HepG2 (cell line): ENCODE data around the gene MT4. TPM values are rescaled to one million over a fixed set of nuclear protein-coding genes. Genes with fewer than 3 reads are reported as not detected.

Experiments
- CENPX ChIP-seq: sonication (generic); formaldehyde crosslinking; IDR thresholded peaks from 2 replicates; pipeline ENCODE4 v1.9.0; 2021; ENCODE audit warnings: mild to moderate bottlenecking, missing genetic modification reagents, moderate library complexity
- DPF2 ChIP-seq: sonication (generic); formaldehyde crosslinking; IDR thresholded peaks from 2 replicates; pipeline ENCODE4 v1.4.0; 2020; ENCODE audit warnings: mild to moderate bottlenecking, low read depth, missing genetic modification reagents, borderline replicate concordance
- GZF1 ChIP-seq: sonication (generic); formaldehyde crosslinking; IDR thresholded peaks from 2 replicates; pipeline ENCODE4 v1.5.1; 2020; ENCODE audit warnings: mild to moderate bottlenecking, missing genetic modification reagents
- HMG20B ChIP-seq: conservative IDR thresholded peaks from 2 replicates; pipeline ENCODE4 v1.6.1; 2016; ENCODE audit warnings: missing genetic modification reagents, missing compliant biosample characterization
- PAF1 ChIP-seq: IDR thresholded peaks from 2 replicates; pipeline ENCODE4 v1.6.1; 2016; ENCODE audit warnings: missing genetic modification reagents, missing compliant biosample characterization
- REL ChIP-seq: sonication (generic); formaldehyde crosslinking; conservative IDR thresholded peaks from 2 replicates; pipeline ENCODE4 v1.8.0; 2022; ENCODE audit warnings: mild to moderate bottlenecking, missing genetic modification reagents, moderate library complexity
- SPEN ChIP-seq: sonication (generic); formaldehyde crosslinking; IDR thresholded peaks from 2 replicates; pipeline ENCODE4 v1.5.1; 2020; ENCODE audit warnings: low read depth, mild to moderate bottlenecking, missing genetic modification reagents
- YEATS4 ChIP-seq: sonication (generic); formaldehyde crosslinking; IDR thresholded peaks from 2 replicates; pipeline ENCODE4 v1.4.0; 2020; ENCODE audit warnings: missing genetic modification reagents, borderline replicate concordance
- ZC3H13 ChIP-seq: sonication (generic); formaldehyde crosslinking; IDR thresholded peaks from 2 replicates; pipeline ENCODE4 v1.8.1; 2023; ENCODE audit warnings: mild to moderate bottlenecking, missing genetic modification reagents, moderate library complexity
- ZNF260 ChIP-seq: sonication (generic); formaldehyde crosslinking; IDR thresholded peaks from 2 replicates; pipeline ENCODE4 v1.4.0; 2020; ENCODE audit warnings: missing genetic modification reagents, low read depth, mild to moderate bottlenecking, borderline replicate concordance
- ZNF354B ChIP-seq: sonication (generic); formaldehyde crosslinking; IDR thresholded peaks from 2 replicates; pipeline ENCODE4 v1.8.0; 2022; ENCODE audit warnings: mild to moderate bottlenecking, missing genetic modification reagents
- ZNF382 ChIP-seq: sonication (generic); formaldehyde crosslinking; IDR thresholded peaks from 2 replicates; pipeline ENCODE4 v1.5.0; 2020; ENCODE audit warnings: missing genetic modification reagents, mild to moderate bottlenecking, borderline replicate concordance
- ZNF513 ChIP-seq: sonication (generic); formaldehyde crosslinking; conservative IDR thresholded peaks from 2 replicates; pipeline ENCODE4 v1.5.0; 2020; ENCODE audit warnings: missing genetic modification reagents
- ZNF549 ChIP-seq: sonication (generic); formaldehyde crosslinking; IDR thresholded peaks from 2 replicates; pipeline ENCODE4 v1.5.0; 2020; ENCODE audit warnings: missing genetic modification reagents
- ZNF713 ChIP-seq: sonication (generic); formaldehyde crosslinking; IDR thresholded peaks from 2 replicates; pipeline ENCODE4 v1.4.0; 2020; ENCODE audit warnings: mild to moderate bottlenecking, missing genetic modification reagents
- polyA plus RNA-seq, 8 experiments: library from polyadenylated mRNA; depleted of rRNA in 3 of 8; stranded (reverse) in 7 of 8; unstranded in 1 of 8; fragments of >200 nt; fragmentation: Illumina TruSeq in 4 of 8; extraction: Trizol in 4 of 8; gene quantifications; 2 replicates each; pipeline versions ENCODE4 v1.2.1 to v1.2.3, GENCODE V29; 2011 to 2016; ENCODE audit warnings: low read depth in 4 of 8, missing spikeins in 1 of 8, mixed read lengths in 1 of 8; ENCODE audit not compliant: insufficient read depth in 1 of 8
- total RNA-seq, 5 experiments: library from RNA; depleted of rRNA; stranded (reverse); fragments of >200 nt; fragmentation: Illumina TruSeq; extraction: Trizol; gene quantifications; 2 replicates each; pipeline ENCODE4 v1.2.3, GENCODE V29; 2016; ENCODE audit warnings: low read depth in 1 of 5
- TF ChIP-seq, protein P1 (sequence below), 2 experiments: sonication (generic) in 1 of 2; formaldehyde crosslinking in 1 of 2; IDR thresholded peaks; 2 replicates each; pipeline versions ENCODE4 v1.6.1 to v1.9.0; 2014 to 2022; ENCODE audit warnings: antibody characterized with exemption in 1 of 2, borderline replicate concordance in 1 of 2, inconsistent platforms in 1 of 2, low read depth in 1 of 2, missing genetic modification reagents in 1 of 2
- TF ChIP-seq, protein P2 (sequence below): IDR thresholded peaks from 2 replicates; pipeline ENCODE4 v1.6.1; 2012; ENCODE audit warnings: low read length, improper control_type of control experiment

MT4 gene
- total and polyA plus RNA-seq, 2 of the 13 experiments (the other 11 are each of a cell fraction or from before 2014, with no cell fraction given) = not detected

DNA sequence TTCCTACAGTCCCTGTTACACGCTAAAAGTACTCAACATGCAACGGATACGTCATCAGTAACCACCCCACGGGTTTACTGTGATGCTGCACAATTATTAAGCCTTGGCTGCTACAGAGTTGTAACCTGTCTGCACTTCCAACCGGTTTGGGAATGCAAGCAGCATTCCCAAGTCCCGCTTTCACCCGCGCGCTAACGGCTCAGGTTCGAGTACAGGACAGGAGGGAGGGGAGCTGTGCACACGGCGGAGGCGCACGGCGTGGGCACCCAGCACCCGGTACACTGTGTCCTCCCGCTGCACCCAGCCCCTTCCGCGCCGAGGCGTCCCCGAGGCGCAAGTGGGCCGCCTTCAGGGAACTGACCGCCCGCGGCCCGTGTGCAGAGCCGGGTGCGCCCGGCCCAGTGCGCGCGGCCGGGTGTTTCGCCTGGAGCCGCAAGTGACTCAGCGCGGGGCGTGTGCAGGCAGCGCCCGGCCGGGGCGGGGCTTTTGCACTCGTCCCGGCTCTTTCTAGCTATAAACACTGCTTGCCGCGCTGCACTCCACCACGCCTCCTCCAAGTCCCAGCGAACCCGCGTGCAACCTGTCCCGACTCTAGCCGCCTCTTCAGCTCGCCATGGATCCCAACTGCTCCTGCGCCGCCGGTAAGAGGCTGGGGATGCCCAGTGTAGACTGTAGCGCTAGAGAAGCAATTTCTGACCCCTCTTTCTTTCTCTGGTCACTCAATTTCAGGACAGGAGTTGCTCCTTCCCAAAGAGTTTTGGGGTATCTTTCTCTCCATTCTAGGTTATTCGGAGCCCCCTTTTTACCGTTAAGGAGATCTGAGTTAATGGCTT lies 43.4 kb downstream of the MT4 start, which contains the start of gene MT2A (continued):
- peak; percentile 87 for TF ChIP-seq ZC3H13 (CRISPR knock-in tag)
- 0 out of 2 replicates have a peak, but pooled peaks have one; percentile 17 for TF ChIP-seq DPF2 (CRISPR knock-in tag)
- peak; percentile 53; the same call in 1 of the 2 replicates for TF ChIP-seq GZF1 (CRISPR knock-in tag)
- TF ChIP-seq, protein P1, sequence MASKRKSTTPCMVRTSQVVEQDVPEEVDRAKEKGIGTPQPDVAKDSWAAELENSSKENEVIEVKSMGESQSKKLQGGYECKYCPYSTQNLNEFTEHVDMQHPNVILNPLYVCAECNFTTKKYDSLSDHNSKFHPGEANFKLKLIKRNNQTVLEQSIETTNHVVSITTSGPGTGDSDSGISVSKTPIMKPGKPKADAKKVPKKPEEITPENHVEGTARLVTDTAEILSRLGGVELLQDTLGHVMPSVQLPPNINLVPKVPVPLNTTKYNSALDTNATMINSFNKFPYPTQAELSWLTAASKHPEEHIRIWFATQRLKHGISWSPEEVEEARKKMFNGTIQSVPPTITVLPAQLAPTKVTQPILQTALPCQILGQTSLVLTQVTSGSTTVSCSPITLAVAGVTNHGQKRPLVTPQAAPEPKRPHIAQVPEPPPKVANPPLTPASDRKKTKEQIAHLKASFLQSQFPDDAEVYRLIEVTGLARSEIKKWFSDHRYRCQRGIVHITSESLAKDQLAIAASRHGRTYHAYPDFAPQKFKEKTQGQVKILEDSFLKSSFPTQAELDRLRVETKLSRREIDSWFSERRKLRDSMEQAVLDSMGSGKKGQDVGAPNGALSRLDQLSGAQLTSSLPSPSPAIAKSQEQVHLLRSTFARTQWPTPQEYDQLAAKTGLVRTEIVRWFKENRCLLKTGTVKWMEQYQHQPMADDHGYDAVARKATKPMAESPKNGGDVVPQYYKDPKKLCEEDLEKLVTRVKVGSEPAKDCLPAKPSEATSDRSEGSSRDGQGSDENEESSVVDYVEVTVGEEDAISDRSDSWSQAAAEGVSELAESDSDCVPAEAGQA (IDR thresholded peaks at IDR 0.05; ENCODE audit: low read depth) = no peak
- TF ChIP-seq, protein P1 (CRISPR knock-in tag; IDR thresholded peaks at IDR 0.05; ENCODE audit: borderline replicate concordance) = peak; percentile 51; the same call in 1 of the 2 replicates
- no peak for TF ChIP-seq ZNF713 (CRISPR knock-in tag)
- TF ChIP-seq REL (CRISPR knock-in tag) = 0 out of 2 replicates have a peak, but pooled peaks have one; percentile 32
- no peak for TF ChIP-seq ZNF549 (CRISPR knock-in tag)
- TF ChIP-seq SPEN (CRISPR knock-in tag) = peak; percentile 32; the same call in 1 of the 2 replicates
- TF ChIP-seq, protein P2, sequence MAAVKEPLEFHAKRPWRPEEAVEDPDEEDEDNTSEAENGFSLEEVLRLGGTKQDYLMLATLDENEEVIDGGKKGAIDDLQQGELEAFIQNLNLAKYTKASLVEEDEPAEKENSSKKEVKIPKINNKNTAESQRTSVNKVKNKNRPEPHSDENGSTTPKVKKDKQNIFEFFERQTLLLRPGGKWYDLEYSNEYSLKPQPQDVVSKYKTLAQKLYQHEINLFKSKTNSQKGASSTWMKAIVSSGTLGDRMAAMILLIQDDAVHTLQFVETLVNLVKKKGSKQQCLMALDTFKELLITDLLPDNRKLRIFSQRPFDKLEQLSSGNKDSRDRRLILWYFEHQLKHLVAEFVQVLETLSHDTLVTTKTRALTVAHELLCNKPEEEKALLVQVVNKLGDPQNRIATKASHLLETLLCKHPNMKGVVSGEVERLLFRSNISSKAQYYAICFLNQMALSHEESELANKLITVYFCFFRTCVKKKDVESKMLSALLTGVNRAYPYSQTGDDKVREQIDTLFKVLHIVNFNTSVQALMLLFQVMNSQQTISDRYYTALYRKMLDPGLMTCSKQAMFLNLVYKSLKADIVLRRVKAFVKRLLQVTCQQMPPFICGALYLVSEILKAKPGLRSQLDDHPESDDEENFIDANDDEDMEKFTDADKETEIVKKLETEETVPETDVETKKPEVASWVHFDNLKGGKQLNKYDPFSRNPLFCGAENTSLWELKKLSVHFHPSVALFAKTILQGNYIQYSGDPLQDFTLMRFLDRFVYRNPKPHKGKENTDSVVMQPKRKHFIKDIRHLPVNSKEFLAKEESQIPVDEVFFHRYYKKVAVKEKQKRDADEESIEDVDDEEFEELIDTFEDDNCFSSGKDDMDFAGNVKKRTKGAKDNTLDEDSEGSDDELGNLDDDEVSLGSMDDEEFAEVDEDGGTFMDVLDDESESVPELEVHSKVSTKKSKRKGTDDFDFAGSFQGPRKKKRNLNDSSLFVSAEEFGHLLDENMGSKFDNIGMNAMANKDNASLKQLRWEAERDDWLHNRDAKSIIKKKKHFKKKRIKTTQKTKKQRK = no peak
- TF ChIP-seq HMG20B (CRISPR knock-in tag) = peak; percentile 78; the same call in 1 of the 2 replicates
- no peak for TF ChIP-seq ZNF260 (CRISPR knock-in tag)
- no peak for TF ChIP-seq PAF1 (CRISPR knock-in tag)
- TF ChIP-seq ZNF513 (CRISPR knock-in tag) = no peak
- TF ChIP-seq YEATS4 = peak; percentile 62; the same call in 1 of the 2 replicates
- no peak for TF ChIP-seq CENPX (CRISPR knock-in tag)
- TF ChIP-seq ZNF382 (CRISPR knock-in tag) = no peak
- TF ChIP-seq ZNF354B (CRISPR knock-in tag) = no peak
